NOMO-1 treated with dmso at 0.1 percent for 144 hours (cell line): Measurements from ENCODE around the gene CLMN.
A peak's percentile ranks its signal among the peaks of the same experiment; 100 is the strongest.

Experiments
- DNase-seq: peaks from one replicate; lab custom pipeline; 2025; ENCODE audit not compliant: unreplicated experiment; lab: John Stamatoyannopoulos, UW

CLMN gene

GRCh38 chr14:95245334-95245733 lies 74.4 kb downstream of the CLMN start:
- no peak for DNase-seq

- no peak for DNase-seq
These were observed 75.1 kb downstream of the CLMN start for GRCh38 chr14:95244587-95244986.

GRCh38 chr14:95242870-95243269 lies 76.8 kb downstream of the CLMN start:
- no peak for DNase-seq

GRCh38 chr14:95240859-95241813 lies 78.6 kb downstream of the CLMN start:
- no peak for DNase-seq

- DNase-seq: no peak
These were observed 81.0 kb downstream of the CLMN start for GRCh38 chr14:95238487-95239298.

GRCh38 chr14:95237958-95238340 lies 81.8 kb downstream of the CLMN start:
- DNase-seq: no peak

GRCh38 chr14:95237121-95237957 lies 82.4 kb downstream of the CLMN start:
- DNase-seq: peak; percentile 19

GRCh38 chr14:95236221-95236620 lies 83.5 kb downstream of the CLMN start:
- DNase-seq: no peak

- DNase-seq: no peak
These were observed 83.9 kb downstream of the CLMN start for GRCh38 chr14:95235767-95236166.

GRCh38 chr14:95235351-95235750 lies 84.4 kb downstream of the CLMN start:
- no peak for DNase-seq

GRCh38 chr14:95234426-95234825 lies 85.3 kb downstream of the CLMN start:
- no peak for DNase-seq

GRCh38 chr14:95233702-95234241 lies 85.9 kb downstream of the CLMN start:
- DNase-seq: peak; percentile 42

GRCh38 chr14:95232894-95233584 lies 86.7 kb downstream of the CLMN start:
- DNase-seq: no peak

- no peak for DNase-seq
These were observed 87.6 kb downstream of the CLMN start for GRCh38 chr14:95231966-95232633.

GRCh38 chr14:95229749-95230148 lies 90.0 kb downstream of the CLMN start:
- DNase-seq: no peak

- no peak for DNase-seq
These were observed 91.5 kb downstream of the CLMN start for GRCh38 chr14:95228240-95228639.

GRCh38 chr14:95227279-95227860 lies 92.3 kb downstream of the CLMN start:
- DNase-seq: no peak

- DNase-seq: no peak
These were observed 92.9 kb downstream of the CLMN start for GRCh38 chr14:95226801-95227200.

GRCh38 chr14:95225251-95225887 lies 94.3 kb downstream of the CLMN start:
- no peak for DNase-seq
